Transverse colon (tissue), 4 donors: Measurements from ENCODE around the gene EMP2. TPM values are rescaled to one million over a fixed set of nuclear protein-coding genes. Genes with fewer than 3 reads are reported as not detected.

ENCODE experiments used
- DNase-seq: peaks from one replicate; pipeline ENCODE4 v3.0.0-alpha.2; 2019
- H3K27ac ChIP-seq, 4 donors: fragments of 200-600 bp; sonication (generic); 2 replicates each; pipeline ENCODE4 v1.5.1; 2016 to 2018; ENCODE audit warnings: inconsistent platforms in 4 of 4
- H3K27me3 ChIP-seq: fragments of 200-600 bp; sonication (generic); 2 replicates; pipeline ENCODE4 v1.5.1; 2017; ENCODE audit warnings: inconsistent platforms
- H3K36me3 ChIP-seq, 4 donors: fragments of 200-600 bp; sonication (generic); 2 replicates each; pipeline ENCODE4 v1.5.1; 2017 to 2019; ENCODE audit warnings: inconsistent platforms in 4 of 4
- H3K4me1 ChIP-seq, 4 donors: fragments of 200-600 bp; sonication (generic); 2 replicates each; pipeline ENCODE4 v1.5.1; 2017 to 2020; ENCODE audit warnings: inconsistent platforms in 4 of 4
- H3K4me3 ChIP-seq, 4 donors: fragments of 200-600 bp; sonication (generic); 1 replicate in 1 of 4; 2 replicates in 3 of 4; pipeline versions ENCODE4 v1.5.1 to v1.6.1; 2017 to 2019; ENCODE audit warnings: inconsistent platforms in 4 of 4
- H3K9me3 ChIP-seq, 2 donors: fragments of 200-600 bp; sonication (generic); 2 replicates each; pipeline ENCODE4 v1.5.1; 2017 to 2019; ENCODE audit warnings: inconsistent platforms in 2 of 2
- CTCF ChIP-seq, 5 experiments: fragments of 200-600 bp in 3 of 5; fragments of 450-650 bp in 2 of 5; sonication (generic) in 3 of 5; IDR thresholded peaks; 1 replicate in 2 of 5; 2 replicates in 3 of 5; pipeline ENCODE4 v1.5.1; 2016 to 2017; ENCODE audit warnings: antibody characterized with exemption in 5 of 5, inconsistent platforms in 3 of 5, mild to moderate bottlenecking in 2 of 5, moderate library complexity in 1 of 5
- EP300 ChIP-seq: sonication (generic); formaldehyde crosslinking; IDR thresholded peaks from one replicate; pipeline ENCODE4 v1.6.1; 2017; ENCODE audit warnings: antibody characterized with exemption, low read depth
- POLR2A ChIP-seq: fragments of 450-650 bp; IDR thresholded peaks from one replicate; pipeline ENCODE4 v1.6.1; 2016; ENCODE audit warnings: antibody characterized with exemption, mild to moderate bottlenecking, moderate library complexity
- POLR2AphosphoS5 ChIP-seq, 3 donors: sonication (generic); formaldehyde crosslinking; IDR thresholded peaks; one replicate each; pipeline ENCODE4 v1.6.1; 2016; ENCODE audit warnings: antibody characterized with exemption in 3 of 3
- WGBS, 2 donors: methylation state at CpG; one replicate each; pipeline ENCODE4 v1.1.5; 2018; ENCODE audit warnings: low coverage in 1 of 2; 5-methylcytosine and 5-hydroxymethylcytosine counted together
- in situ Hi-C, 4 donors: fragments of 200-750 bp; cut with MboI; loops; one replicate each; pipeline versions ENCODE4 v1.15.0 to v1.15.1; 2017; ENCODE audit warnings: low sequenced_read_pairs in 3 of 4, low pct_ligation_motif_present in 1 of 4, low pct_unique_long_range_greater_than_20kb in 1 of 4
- intact Hi-C: fragments of 100-400 bp; cut with DNase I; formaldehyde crosslinking; loops from one replicate; pipeline ENCODE4 v1.15.1; 2023; ENCODE audit warnings: low total_unique reads
- total RNA-seq, 4 donors: library from RNA; depleted of rRNA; stranded (reverse); fragments of >200 nt; gene quantifications; one replicate each; pipeline ENCODE4 v1.1.0, GENCODE V29; 2016

EMP2 gene
- total RNA-seq, 4 donors from 2014 or later, result 22.1 to 51.0 (median 40.2) TPM

GRCh38 chr16:10619271-10619849 is 39.0 kb upstream of the EMP2 start:
- peak overlapping the region in 2 of 4 donors; percentile 6 to 20 for H3K4me3 ChIP-seq
- peak overlapping the region; percentile 28 to 63 (median 42) for H3K27ac ChIP-seq
- no peaks in the 10 kb centered on the region for H3K36me3 ChIP-seq
- TF ChIP-seq CTCF (IDR thresholded peaks at IDR 0.05), result no peak
- TF ChIP-seq EP300, result no peak
- TF ChIP-seq POLR2A, result peak; percentile 12
- TF ChIP-seq POLR2AphosphoS5 (IDR thresholded peaks at IDR 0.05), result no peak
- in situ Hi-C loops, result no loop called here
- intact Hi-C loops, result no loop called here
- no peaks in the 10 kb centered on the region for H3K27me3 ChIP-seq
- peak; percentile 85 for DNase-seq
- peaks cover 10 to 35% (median 21%) of the 10 kb centered on the region in 4 donors for H3K4me1 ChIP-seq
- 40 to 41% methylated on average over 1 to 25 of the region's 25 CpGs for whole genome bisulfite sequencing, 2 donors
- no peaks in the 10 kb centered on the region for H3K9me3 ChIP-seq

DNA sequence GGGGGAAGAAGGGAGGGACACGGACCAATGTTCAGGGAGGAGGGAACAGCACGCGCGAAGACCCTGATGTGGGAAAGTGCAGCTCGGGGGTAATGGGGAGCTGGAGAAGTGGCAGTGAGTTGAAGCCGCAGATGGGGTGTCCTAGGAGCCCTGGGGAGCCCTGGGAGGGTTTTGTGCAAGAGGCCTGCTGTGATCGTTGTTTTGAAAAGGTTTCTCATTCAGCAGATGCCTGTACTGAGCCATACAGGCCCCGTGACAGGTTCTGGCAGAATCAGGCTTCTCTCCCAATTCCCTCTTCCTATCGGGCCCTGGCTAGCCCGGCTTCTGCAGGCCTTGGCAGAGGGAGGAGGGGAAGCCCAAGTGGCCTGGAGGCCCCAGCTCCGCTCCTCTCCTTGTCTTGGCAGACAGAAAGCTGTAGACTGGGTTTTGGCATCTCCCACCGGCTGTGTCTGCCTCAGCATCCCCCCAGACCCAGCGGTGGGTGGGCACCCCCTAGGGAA is 38.4 kb upstream of the EMP2 start:
- no peaks in the 10 kb centered on the region for H3K36me3 ChIP-seq
- 65% methylated on average over 13 of the region's 13 CpGs; no CpG with 5 or more reads in 1 of the 2 donors for WGBS, 2 donors
- H3K27me3 ChIP-seq, result no peaks in the 10 kb centered on the region
- intact Hi-C loops, result no loop called here
- peak overlapping the region in 1 of 4 donors; percentile 20 for H3K4me3 ChIP-seq
- TF ChIP-seq POLR2AphosphoS5 (IDR thresholded peaks at IDR 0.05), result no peak
- TF ChIP-seq EP300, result no peak
- TF ChIP-seq CTCF (IDR thresholded peaks at IDR 0.05), result no peak
- no peak for TF ChIP-seq POLR2A
- H3K4me1 ChIP-seq, result peaks cover 10 to 35% (median 21%) of the 10 kb centered on the region in 4 donors
- DNase-seq, result no peak
- in situ Hi-C loops, result no loop called here
- H3K27ac ChIP-seq, result peak overlapping the region; percentile 28 to 63 (median 42)
- no peaks in the 10 kb centered on the region for H3K9me3 ChIP-seq

GRCh38 chr16:10617662-10618420 is 37.4 kb upstream of the EMP2 start:
- Histone ChIP-seq H3K4me1 (peaks cover 10 to 35% (median 21%) of the 10 kb centered on the region in 4 donors), H3K36me3 (no peaks in the 10 kb centered on the region), H3K27ac (peak overlapping the region; percentile 6 to 73 (median 34)), H3K27me3 (no peaks in the 10 kb centered on the region), H3K9me3 (no peaks in the 10 kb centered on the region), H3K4me3 (no peak overlapping the region)
- intact Hi-C loops (no loop called here), in situ Hi-C loops (no loop called here)
- DNase-seq, result no peak
- TF ChIP-seq POLR2A (no peak), POLR2AphosphoS5 (IDR thresholded peaks at IDR 0.05) (no peak), CTCF (IDR thresholded peaks at IDR 0.05) (peak in 1 of 5 experiments; percentile 0), EP300 (no peak)
- 68 to 71% methylated on average over 9 to 12 of the region's 12 CpGs for WGBS, 2 donors
